Peyer's patch (tissue), 4 donors: ENCODE results near the gene XPNPEP1. TPM values are rescaled to one million over a fixed set of nuclear protein-coding genes. Genes with fewer than 3 reads are reported as not detected.

Source experiments
- DNase-seq, 3 donors: peaks; one replicate each; pipeline ENCODE4 v3.0.0-alpha.2; 2017 to 2019
- H3K27ac ChIP-seq, 4 donors: fragments of 200-600 bp; sonication (generic); one replicate each; pipeline ENCODE4 v1.5.1; 2016 to 2019
- H3K27me3 ChIP-seq, 2 donors: fragments of 200-600 bp; sonication (generic); one replicate each; pipeline ENCODE4 v1.5.1; 2019
- H3K36me3 ChIP-seq, 3 donors: fragments of 200-600 bp; sonication (generic); one replicate each; pipeline ENCODE4 v1.5.1; 2016 to 2019
- H3K4me1 ChIP-seq, 4 donors: fragments of 200-600 bp; sonication (generic); one replicate each; pipeline ENCODE4 v1.5.1; 2016 to 2019
- H3K4me3 ChIP-seq, 4 donors: fragments of 200-600 bp; sonication (generic); 1 replicate in 3 of 4; 2 replicates in 1 of 4; pipeline ENCODE4 v1.5.1; 2016 to 2019; ENCODE audit warnings: mild to moderate bottlenecking in 1 of 4
- H3K9me3 ChIP-seq, 4 donors: fragments of 200-600 bp; sonication (generic); one replicate each; pipeline ENCODE4 v1.5.1; 2016 to 2019; ENCODE audit warnings: mild to moderate bottlenecking in 1 of 4
- CTCF ChIP-seq, 6 experiments: fragments of 450-650 bp in 4 of 6; fragments of 200-600 bp in 2 of 6; sonication (generic) in 1 of 6; IDR thresholded peaks; one replicate each; pipeline ENCODE4 v1.5.1; 2017 to 2019; ENCODE audit warnings: antibody characterized with exemption in 6 of 6, mild to moderate bottlenecking in 3 of 6, moderate library complexity in 1 of 6
- POLR2A ChIP-seq, 2 donors: fragments of 450-650 bp; IDR thresholded peaks; one replicate each; pipeline ENCODE4 v1.5.1; 2017; ENCODE audit warnings: antibody characterized with exemption in 2 of 2, mild to moderate bottlenecking in 2 of 2, moderate library complexity in 2 of 2
- total RNA-seq, 4 donors: library from RNA; depleted of rRNA; stranded (reverse); fragments of >200 nt; gene quantifications; one replicate each; pipeline ENCODE4 v1.1.0, GENCODE V29; 2016

The XPNPEP1 gene
- total RNA-seq, 4 donors from 2014 or later = 148 to 295 (median 263) TPM

DNA sequence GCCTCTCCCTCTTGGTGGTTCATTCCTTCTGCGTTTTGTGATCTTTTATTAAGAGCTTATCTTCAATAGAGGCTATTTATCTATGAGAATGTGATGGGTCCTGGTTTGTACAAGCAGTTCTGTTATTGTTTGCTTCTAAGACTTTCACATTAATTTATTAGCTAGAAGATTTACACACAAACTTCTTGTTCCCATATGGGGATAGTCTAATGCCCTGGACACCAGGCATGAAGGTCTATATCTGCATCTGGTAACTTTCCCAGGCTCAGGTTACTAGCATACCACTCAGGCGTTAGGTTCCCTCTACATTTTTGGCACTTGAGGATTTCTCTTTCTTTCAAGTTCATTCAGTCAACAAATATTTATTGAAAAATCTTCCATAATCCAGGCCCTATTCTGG is 7.7 kb downstream of the XPNPEP1 start:
- Histone ChIP-seq H3K4me1 (peaks cover 0 to 44% (median 15%) of the 10 kb centered on the region in 4 donors), H3K4me3 (no peak overlapping the region)

GRCh38 chr10:109914966-109915365 is 8.3 kb downstream of the XPNPEP1 start:
- DNase-seq = peak in 1 of 3 donors; percentile 72
- Histone ChIP-seq H3K4me1 (peaks cover 0 to 39% (median 15%) of the 10 kb centered on the region in 4 donors), H3K36me3 (no peaks in the 10 kb centered on the region), H3K27me3 (no peaks in the 10 kb centered on the region), H3K4me3 (peak overlapping the region in 2 of 4 donors; percentile 34 to 36), H3K9me3 (no peaks in the 10 kb centered on the region), H3K27ac (peak overlapping the region in 3 of 4 donors; percentile 54 to 80 (median 72))
- TF ChIP-seq POLR2A (IDR thresholded peaks at IDR 0.05) (peak in 1 of 2 donors; percentile 36), CTCF (IDR thresholded peaks at IDR 0.05) (no peak)

More for the DNA sequence above, 7.7 kb downstream of the XPNPEP1 start:
- H3K27me3 ChIP-seq = no peaks in the 10 kb centered on the region
- no peaks in the 10 kb centered on the region for H3K9me3 ChIP-seq
- TF ChIP-seq POLR2A (IDR thresholded peaks at IDR 0.05) (no peak), CTCF (IDR thresholded peaks at IDR 0.05) (no peak)
- peak overlapping the region in 3 of 4 donors; percentile 7 to 80 (median 72) for H3K27ac ChIP-seq
- no peak for DNase-seq
- H3K36me3 ChIP-seq = no peaks in the 10 kb centered on the region

GRCh38 chr10:109913306-109913892 is 9.9 kb downstream of the XPNPEP1 start:
- no peak for DNase-seq
- peaks cover 0 to 39% (median 15%) of the 10 kb centered on the region in 4 donors for H3K4me1 ChIP-seq
- H3K36me3 ChIP-seq = no peaks in the 10 kb centered on the region
- H3K27ac ChIP-seq = peak overlapping the region in 3 of 4 donors; percentile 4 to 79 (median 72)
- no peaks in the 10 kb centered on the region for H3K27me3 ChIP-seq
- TF ChIP-seq CTCF (IDR thresholded peaks at IDR 0.05) = no peak
- TF ChIP-seq POLR2A (IDR thresholded peaks at IDR 0.05) = peak in 1 of 2 donors; percentile 13
- H3K4me3 ChIP-seq = peak overlapping the region in 2 of 4 donors; percentile 34 to 36
- H3K9me3 ChIP-seq = no peaks in the 10 kb centered on the region

- H3K4me1 ChIP-seq = peaks cover 0 to 43% (median 15%) of the 10 kb centered on the region in 4 donors
Measured at GRCh38 chr10:109912335-109913281, 10.7 kb downstream of the XPNPEP1 start.

More at GRCh38 chr10:109912335-109913281, 10.7 kb downstream of the XPNPEP1 start:
- Histone ChIP-seq H3K27ac (peak overlapping the region in 3 of 4 donors; percentile 32 to 79 (median 72)), H3K27me3 (no peaks in the 10 kb centered on the region), H3K9me3 (no peaks in the 10 kb centered on the region), H3K4me3 (peak overlapping the region in 2 of 4 donors; percentile 34 to 36), H3K36me3 (peaks cover 0 to 2% (median 0%) of the 10 kb centered on the region in 3 donors)
- peak in 2 of 3 donors; percentile 52 to 56 for DNase-seq
- TF ChIP-seq POLR2A (IDR thresholded peaks at IDR 0.05) (no peak), CTCF (IDR thresholded peaks at IDR 0.05) (no peak)
